ENCODE results near the gene UBE2M.

UBE2M gene

GRCh38 chr19:58572818-58573657 is 14.6 kb upstream of the UBE2M start, which contains the start of gene MZF1:
MZF1 (minus strand) TSS chr19:58573335; CDS start chr19:58571389, 1,946 bp downstream.
- H3K36me3 ChIP-seq (ENCODE audit: control insufficient read depth, insufficient read depth, low read length), result no peaks in the 10 kb centered on the region
- H3K4me2 ChIP-seq (ENCODE audit: low read length), result peak within 1 kb of the TSS; percentile 66
- peak within 1 kb of the TSS; percentile 99 for H3K27ac ChIP-seq
- TF ChIP-seq, protein P1, sequence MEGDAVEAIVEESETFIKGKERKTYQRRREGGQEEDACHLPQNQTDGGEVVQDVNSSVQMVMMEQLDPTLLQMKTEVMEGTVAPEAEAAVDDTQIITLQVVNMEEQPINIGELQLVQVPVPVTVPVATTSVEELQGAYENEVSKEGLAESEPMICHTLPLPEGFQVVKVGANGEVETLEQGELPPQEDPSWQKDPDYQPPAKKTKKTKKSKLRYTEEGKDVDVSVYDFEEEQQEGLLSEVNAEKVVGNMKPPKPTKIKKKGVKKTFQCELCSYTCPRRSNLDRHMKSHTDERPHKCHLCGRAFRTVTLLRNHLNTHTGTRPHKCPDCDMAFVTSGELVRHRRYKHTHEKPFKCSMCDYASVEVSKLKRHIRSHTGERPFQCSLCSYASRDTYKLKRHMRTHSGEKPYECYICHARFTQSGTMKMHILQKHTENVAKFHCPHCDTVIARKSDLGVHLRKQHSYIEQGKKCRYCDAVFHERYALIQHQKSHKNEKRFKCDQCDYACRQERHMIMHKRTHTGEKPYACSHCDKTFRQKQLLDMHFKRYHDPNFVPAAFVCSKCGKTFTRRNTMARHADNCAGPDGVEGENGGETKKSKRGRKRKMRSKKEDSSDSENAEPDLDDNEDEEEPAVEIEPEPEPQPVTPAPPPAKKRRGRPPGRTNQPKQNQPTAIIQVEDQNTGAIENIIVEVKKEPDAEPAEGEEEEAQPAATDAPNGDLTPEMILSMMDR (IDR thresholded peaks at IDR 0.05), result peak; percentile 16
- H3K79me2 ChIP-seq, result peaks cover 3% of the 10 kb centered on the region
- no peaks in the 10 kb centered on the region for H3K9me3 ChIP-seq (ENCODE audit: control insufficient read depth, low read length)
- H2AFZ ChIP-seq, result peak within 1 kb of the TSS; percentile 76
- peak within 1 kb of the TSS; percentile 70 for H3K9ac ChIP-seq
- H3K4me1 ChIP-seq, result peaks cover 5% of the 10 kb centered on the region
- peak within 1 kb of the TSS; percentile 87 for H3K4me3 ChIP-seq (ENCODE audit: low read depth, low read length)
- no peaks in the 10 kb centered on the region for H3K27me3 ChIP-seq (ENCODE audit: control insufficient read depth, insufficient read depth, low read length)

DNA sequence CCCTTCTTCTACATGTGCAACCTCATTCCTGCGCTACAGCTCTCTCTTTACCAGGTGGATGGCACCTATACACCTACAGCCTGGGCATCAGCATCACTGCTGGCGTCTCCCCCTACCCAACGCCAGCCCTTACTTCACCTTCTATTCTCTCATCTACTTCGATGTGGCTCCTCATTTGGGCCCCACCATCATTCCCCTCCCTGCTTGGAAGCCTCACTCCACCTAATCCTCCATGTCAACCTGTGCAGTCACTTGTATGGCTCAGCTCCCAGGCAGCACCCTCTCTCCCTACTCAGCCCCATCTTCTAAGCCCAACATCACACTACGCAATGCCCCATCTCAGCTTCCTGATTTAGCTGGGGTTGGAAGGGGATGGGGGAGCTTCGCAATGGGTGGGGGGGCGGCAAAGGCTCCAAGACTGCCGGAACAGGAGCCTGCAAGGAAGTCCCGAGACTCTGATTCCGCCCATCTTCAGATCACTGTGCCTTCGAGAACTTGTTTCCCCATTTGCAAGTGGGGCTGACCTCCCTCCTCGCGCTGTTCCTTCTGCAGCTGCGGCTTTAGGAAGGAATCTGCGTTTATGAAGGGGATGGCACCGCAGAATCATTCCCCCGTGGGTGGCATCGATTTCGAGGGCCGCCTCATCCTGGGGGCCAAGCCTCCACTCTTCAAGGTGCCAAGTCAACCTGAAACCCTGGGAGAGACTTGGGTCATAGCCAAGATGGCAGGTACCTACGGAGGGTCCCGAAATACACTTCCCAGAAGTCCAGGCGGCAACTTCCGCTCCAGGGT is 13.8 kb upstream of the UBE2M start:
- Histone ChIP-seq H3K27me3 (ENCODE audit: control insufficient read depth, insufficient read depth, low read length) (no peaks in the 10 kb centered on the region), H3K4me3 (ENCODE audit: low read depth, low read length) (peak overlapping the region; percentile 87), H3K27ac (peak overlapping the region; percentile 99), H3K4me2 (ENCODE audit: low read length) (peak overlapping the region; percentile 66), H3K9me3 (ENCODE audit: control insufficient read depth, low read length) (no peaks in the 10 kb centered on the region), H3K4me1 (peaks cover 5% of the 10 kb centered on the region), H3K79me2 (peaks cover 3% of the 10 kb centered on the region), H3K9ac (no peak overlapping the region), H2AFZ (peak overlapping the region; percentile 76), H3K36me3 (ENCODE audit: control insufficient read depth, insufficient read depth, low read length) (no peaks in the 10 kb centered on the region)
- TF ChIP-seq, protein P1 (IDR thresholded peaks at IDR 0.05), result no peak

GRCh38 chr19:58571575-58571947 is 13.2 kb upstream of the UBE2M start:
- Histone ChIP-seq H3K79me2 (peaks cover 3% of the 10 kb centered on the region), H3K27me3 (ENCODE audit: control insufficient read depth, insufficient read depth, low read length) (no peaks in the 10 kb centered on the region), H3K9me3 (ENCODE audit: control insufficient read depth, low read length) (no peaks in the 10 kb centered on the region), H3K27ac (no peak overlapping the region), H3K4me2 (ENCODE audit: low read length) (no peak overlapping the region), H3K36me3 (ENCODE audit: control insufficient read depth, insufficient read depth, low read length) (no peaks in the 10 kb centered on the region), H2AFZ (no peak overlapping the region), H3K4me1 (peaks cover 5% of the 10 kb centered on the region), H3K9ac (no peak overlapping the region), H3K4me3 (ENCODE audit: low read depth, low read length) (no peak overlapping the region)
- TF ChIP-seq, protein P1 (IDR thresholded peaks at IDR 0.05), result no peak

GRCh38 chr19:58570770-58571574 is 12.6 kb upstream of the UBE2M start:
- Histone ChIP-seq H3K9ac (no peak overlapping the region), H3K79me2 (peaks cover 3% of the 10 kb centered on the region), H3K4me2 (ENCODE audit: low read length) (no peak overlapping the region), H3K4me1 (peaks cover 5% of the 10 kb centered on the region), H2AFZ (no peak overlapping the region), H3K27ac (no peak overlapping the region), H3K27me3 (ENCODE audit: control insufficient read depth, insufficient read depth, low read length) (no peaks in the 10 kb centered on the region), H3K9me3 (ENCODE audit: control insufficient read depth, low read length) (no peaks in the 10 kb centered on the region), H3K4me3 (ENCODE audit: low read depth, low read length) (no peak overlapping the region), H3K36me3 (ENCODE audit: control insufficient read depth, insufficient read depth, low read length) (no peaks in the 10 kb centered on the region)
- TF ChIP-seq, protein P1 (IDR thresholded peaks at IDR 0.05), result no peak
